GM19238 (cell line): ENCODE results near the gene DHRS2.
"Not testable (repeated sequence)": the region's sequence is repeated elsewhere in the genome, so short reads cannot be mapped to it uniquely, and the experiment has no call there.

Source experiments
- DNase-seq: peaks from one replicate; pipeline ENCODE4 v3.0.0; 2011; ENCODE audit warnings: low spot score; ENCODE audit not compliant: insufficient read length

DHRS2 gene, protein sequence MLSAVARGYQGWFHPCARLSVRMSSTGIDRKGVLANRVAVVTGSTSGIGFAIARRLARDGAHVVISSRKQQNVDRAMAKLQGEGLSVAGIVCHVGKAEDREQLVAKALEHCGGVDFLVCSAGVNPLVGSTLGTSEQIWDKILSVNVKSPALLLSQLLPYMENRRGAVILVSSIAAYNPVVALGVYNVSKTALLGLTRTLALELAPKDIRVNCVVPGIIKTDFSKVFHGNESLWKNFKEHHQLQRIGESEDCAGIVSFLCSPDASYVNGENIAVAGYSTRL

DNA sequence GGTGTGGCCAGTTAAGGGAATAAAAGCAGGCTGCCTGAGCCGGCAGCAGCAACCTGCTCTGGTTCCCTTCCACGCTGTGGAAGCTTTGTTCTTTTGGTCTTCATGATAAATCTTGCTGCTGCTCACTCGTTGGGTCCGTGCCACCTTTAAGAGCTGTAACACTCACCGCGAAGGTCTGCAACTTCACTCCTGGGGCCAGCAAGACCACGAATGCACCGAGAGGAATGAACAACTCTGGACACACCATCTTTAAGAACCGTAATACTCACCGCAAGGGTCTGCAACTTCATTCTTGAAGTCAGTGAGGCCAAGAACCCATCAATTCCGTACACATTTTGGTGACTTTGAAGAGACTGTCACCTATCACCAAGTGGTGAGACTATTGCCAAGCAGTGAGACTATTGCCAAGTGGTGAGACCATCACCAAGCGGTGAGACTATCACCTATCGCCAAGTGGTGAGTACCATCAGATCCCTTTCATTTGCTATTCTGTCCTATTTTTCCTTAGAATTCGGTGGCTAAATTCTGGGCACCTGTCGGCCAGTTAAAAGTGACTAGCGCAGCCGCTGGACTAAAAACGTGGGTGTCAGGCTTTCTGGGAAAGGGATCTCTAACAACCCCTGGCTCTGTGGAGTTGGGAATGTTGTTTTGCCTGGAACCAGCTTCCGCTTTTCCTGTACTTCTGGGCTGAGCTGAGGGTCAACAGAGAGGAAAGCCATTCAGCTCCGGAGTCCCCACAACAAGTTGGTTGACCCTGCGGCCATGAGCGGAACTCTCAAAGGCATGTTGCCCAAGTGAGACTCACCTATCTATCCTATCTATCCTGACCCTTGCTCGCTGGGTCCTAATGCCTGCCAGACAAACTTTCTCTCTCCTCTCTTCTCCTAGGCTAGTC, at the start of gene DHRS2:
TSS of gene DHRS2 (plus strand) at position 48 of the 895 bp plus-strand sequence. CDS start 2,501 bp downstream, outside the sequence.
- DNase-seq: no peak

GRCh38 chr14:23588884-23589598, 47.1 kb upstream of the DHRS2 start:
- DNase-seq: peak; percentile 91

GRCh38 chr14:23589606-23590005, 46.6 kb upstream of the DHRS2 start:
- DNase-seq: no peak

DNA sequence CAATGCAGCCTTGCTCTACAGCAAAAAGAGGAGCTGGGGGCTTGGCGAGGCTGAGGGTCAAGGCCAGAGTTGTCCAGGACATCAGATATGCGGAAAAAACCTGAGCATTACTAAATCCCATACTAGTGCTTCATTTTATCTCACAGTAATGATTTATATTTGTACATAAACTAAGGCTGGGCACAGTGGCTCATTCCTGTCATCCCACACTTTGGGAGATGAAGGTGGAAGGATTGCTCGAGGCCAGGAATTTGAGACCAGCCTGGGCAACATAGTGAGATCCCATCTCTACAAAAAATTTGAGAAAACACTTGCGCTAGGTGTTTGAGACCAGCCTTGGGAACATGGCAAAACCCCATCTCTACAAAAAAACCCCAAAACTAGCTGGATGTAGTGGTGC, 46.0 kb upstream of the DHRS2 start:
- no peak for DNase-seq

DNA sequence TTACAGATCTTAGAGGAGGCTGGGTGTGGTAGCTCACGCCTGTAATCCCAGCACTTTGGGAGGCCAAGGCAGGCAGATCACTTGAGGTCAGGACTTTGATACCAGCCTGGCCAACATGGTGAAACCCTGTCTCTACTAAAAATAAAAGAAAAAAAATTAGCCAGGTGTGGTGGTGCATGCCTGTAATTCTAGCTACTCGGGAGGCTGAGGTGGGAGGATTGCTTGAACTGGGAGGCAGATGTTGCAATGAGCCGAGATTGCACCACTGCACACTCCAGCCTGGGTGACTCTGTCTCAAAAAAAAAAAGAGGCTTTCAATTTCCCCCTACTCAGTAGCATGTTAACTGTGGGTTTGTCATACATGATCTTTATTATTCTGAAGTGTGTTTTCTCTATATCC, 42.0 kb upstream of the DHRS2 start:
- not testable (repeated sequence) for DNase-seq

DNA sequence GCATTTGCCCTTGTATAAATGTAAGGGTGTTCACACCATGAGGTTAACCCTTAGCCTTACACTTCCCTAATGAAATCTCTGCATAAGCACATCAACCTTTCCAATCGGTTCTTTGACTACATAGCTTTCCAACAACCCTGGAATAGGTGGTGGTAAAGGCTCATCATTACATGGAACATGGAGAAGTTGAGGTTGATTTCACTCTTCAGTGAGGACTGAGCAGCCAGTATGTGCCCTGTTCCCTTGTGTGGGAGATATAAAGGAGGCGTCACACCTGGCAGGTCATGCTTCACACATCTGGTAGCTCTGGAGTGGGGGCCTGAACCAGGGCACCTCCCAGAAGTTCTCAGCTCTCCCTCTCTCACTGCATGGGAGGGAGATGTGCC, 35.8 kb upstream of the DHRS2 start:
- no peak for DNase-seq

- no peak for DNase-seq
These were observed 35.4 kb upstream of the DHRS2 start for GRCh38 chr14:23600806-23601205.

GRCh38 chr14:23601424-23601823, 34.7 kb upstream of the DHRS2 start:
- DNase-seq: no peak

GRCh38 chr14:23601845-23602180, 34.4 kb upstream of the DHRS2 start:
- no peak for DNase-seq

- no peak for DNase-seq
These were observed 33.7 kb upstream of the DHRS2 start for GRCh38 chr14:23602181-23603095.

DNA sequence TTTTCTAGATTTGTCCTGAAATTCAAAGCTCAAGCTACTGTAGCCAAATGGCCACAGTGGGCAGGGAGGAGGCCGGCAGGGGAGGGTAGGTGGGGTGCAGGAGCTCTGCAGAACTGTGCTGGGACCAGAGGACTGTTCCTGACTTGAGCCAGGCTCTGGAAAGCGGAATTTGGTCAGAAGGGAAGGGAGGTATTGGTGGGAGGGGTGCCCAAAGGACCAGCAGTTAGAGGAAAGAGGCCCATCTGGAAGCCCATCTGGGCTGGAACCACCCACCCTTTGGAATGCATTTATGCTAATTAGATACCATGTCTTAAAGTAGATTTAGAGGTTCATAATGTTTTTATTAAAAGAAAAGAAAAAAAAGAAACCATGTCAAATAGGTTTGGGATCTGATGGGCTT, 33.1 kb upstream of the DHRS2 start:
- DNase-seq: no peak

- DNase-seq: no peak
These were observed 32.0 kb upstream of the DHRS2 start for GRCh38 chr14:23604148-23604547.

DNA sequence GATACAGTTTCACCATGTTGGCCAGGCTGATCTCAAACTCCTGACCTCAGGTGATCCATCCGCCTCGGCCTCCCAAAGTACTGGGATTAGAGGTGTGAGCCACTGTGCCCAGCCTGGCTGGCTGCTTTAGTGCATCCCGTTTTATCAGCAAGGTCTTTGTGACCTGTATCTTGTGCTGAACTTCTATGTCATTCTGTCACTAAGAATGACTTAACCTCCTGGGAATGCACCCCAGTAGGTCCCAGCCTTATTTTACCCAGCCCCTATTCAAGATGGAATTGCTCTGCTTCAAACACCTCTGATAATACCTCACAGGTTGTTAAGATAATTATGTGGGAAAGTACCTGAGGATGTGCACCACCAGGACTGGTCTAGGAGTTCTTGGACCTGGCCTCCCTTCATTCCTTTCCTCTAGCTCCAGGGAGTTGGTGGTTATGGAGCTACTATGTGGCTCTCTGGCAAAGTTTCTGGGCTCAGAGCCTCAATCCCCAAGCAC, 31.4 kb upstream of the DHRS2 start:
- DNase-seq: no peak

- DNase-seq: peak; percentile 25
These were observed 30.1 kb upstream of the DHRS2 start for GRCh38 chr14:23605931-23606585.

DNA sequence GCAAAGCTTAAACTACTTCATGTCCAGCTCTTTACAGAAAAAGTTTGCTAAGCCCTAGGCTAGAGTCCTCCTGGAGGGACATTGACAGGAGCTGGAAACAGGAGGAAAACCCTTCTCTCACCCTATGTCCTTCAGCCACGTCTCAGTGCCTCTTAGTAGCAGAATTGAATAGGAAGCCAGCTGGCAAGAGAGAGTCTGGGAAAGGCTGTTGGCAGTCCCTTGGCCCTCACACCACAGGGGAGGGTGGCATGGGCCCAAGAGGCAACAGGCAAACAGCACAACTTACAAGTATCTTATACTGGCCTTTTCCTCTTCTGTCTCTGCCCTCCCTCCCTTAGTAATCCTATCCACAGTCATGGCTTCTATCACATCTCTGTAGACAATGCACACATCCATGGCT, 27.7 kb upstream of the DHRS2 start:
- DNase-seq: no peak

GRCh38 chr14:23609001-23609400, 27.2 kb upstream of the DHRS2 start:
- no peak for DNase-seq

DNA sequence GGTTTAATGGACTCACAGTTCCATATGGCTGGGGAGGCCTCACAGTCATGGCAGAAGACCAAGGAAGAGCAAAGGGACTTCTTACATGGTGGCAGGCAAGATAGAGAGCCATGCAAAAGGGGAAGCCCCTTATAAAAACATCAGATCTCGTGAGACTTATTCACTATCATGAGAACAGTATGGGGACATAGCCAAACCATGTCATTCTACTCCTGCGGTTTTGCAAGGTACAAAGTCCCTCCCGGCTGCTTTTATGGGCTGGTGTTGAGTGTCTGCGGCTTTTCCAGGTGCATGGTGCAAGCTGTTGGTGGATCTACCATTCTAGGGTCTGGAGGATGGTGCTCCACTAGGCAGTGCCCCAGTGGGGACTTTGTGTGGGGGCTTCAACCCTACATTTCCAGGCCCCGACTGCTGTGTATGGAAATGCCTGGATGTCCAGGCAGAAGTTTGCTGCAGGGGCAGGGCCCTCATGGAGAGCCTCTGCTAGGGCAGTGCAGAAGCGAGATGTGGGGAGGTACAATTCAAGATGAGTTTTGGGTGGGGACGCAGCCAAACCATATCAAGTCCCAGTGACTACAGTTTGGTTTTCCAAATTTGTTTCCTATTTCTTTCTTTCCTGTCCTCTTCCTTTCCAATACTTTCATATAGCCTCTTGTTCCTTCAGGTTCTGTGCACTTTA, 26.6 kb upstream of the DHRS2 start:
- not testable (repeated sequence) for DNase-seq

- DNase-seq: no peak
These were observed 25.9 kb upstream of the DHRS2 start for GRCh38 chr14:23610090-23610814.

GRCh38 chr14:23610815-23611289, 25.3 kb upstream of the DHRS2 start:
- no peak for DNase-seq
